ENCODE measurements around the gene FAM72B.
"Not testable (repeated sequence)": the region's sequence is repeated elsewhere in the genome, so short reads cannot be mapped to it uniquely, and the experiment has no call there.

- TF ChIP-seq EZH2phosphoT487 (IDR thresholded peaks at IDR 0.05; ENCODE audit: insufficient read depth, low read depth); EZH2 (IDR thresholded peaks at IDR 0.05; ENCODE audit: insufficient read depth, poor library complexity, severe bottlenecking): not testable (repeated sequence)
Observed at GRCh38 chr1:121186191-121186590, 2.1 kb upstream of the FAM72B start.

Measured in GM23248 (cell line).